HL-60 (cell line): Measurements from ENCODE around the gene RICTOR.

Experiments
- DNase-seq, 2 experiments: peaks; one replicate each; pipeline ENCODE4 v3.0.0-alpha.2; 2010 to 2020; ENCODE audit warnings: low read depth in 1 of 2, low spot score in 1 of 2
- H3K27ac ChIP-seq: fragments of 250-450 bp; sonication (Bioruptor Pico); replicated peaks from 2 replicates; pipeline ENCODE4 v1.5.1; 2020; ENCODE audit warnings: mild to moderate bottlenecking, moderate library complexity
- H3K27me3 ChIP-seq: fragments of 250-450 bp; sonication (Bioruptor Pico); 2 replicates; pipeline ENCODE4 v1.5.1; 2021; ENCODE audit warnings: mild to moderate bottlenecking, moderate library complexity; ENCODE audit not compliant: insufficient read depth, poor library complexity, severe bottlenecking
- H3K4me3 ChIP-seq: replicated peaks from 2 replicates; pipeline ENCODE4 v1.5.1; 2011; ENCODE audit warnings: mild to moderate bottlenecking, control low read depth, low read length; ENCODE audit not compliant: insufficient read depth
- CTCF ChIP-seq: IDR thresholded peaks from one replicate; pipeline ENCODE4 v1.5.1; 2011; ENCODE audit warnings: low read length, control low read depth, inconsistent platforms; ENCODE audit not compliant: insufficient read depth
- GABPA ChIP-seq: IDR thresholded peaks from 2 replicates; pipeline ENCODE4 v1.6.1; 2012; ENCODE audit warnings: low read depth
- POLR2AphosphoS5 ChIP-seq: IDR thresholded peaks from 2 replicates; pipeline ENCODE4 v1.6.1; 2012; ENCODE audit warnings: low read depth
- REST ChIP-seq: IDR thresholded peaks from 2 replicates; pipeline ENCODE4 v1.6.1; 2012; ENCODE audit warnings: low read depth; ENCODE audit not compliant: insufficient replicate concordance
- SPI1 ChIP-seq: IDR thresholded peaks from 2 replicates; pipeline ENCODE4 v1.6.1; 2012; ENCODE audit warnings: low read depth, mild to moderate bottlenecking, borderline replicate concordance

Gene RICTOR

DNA sequence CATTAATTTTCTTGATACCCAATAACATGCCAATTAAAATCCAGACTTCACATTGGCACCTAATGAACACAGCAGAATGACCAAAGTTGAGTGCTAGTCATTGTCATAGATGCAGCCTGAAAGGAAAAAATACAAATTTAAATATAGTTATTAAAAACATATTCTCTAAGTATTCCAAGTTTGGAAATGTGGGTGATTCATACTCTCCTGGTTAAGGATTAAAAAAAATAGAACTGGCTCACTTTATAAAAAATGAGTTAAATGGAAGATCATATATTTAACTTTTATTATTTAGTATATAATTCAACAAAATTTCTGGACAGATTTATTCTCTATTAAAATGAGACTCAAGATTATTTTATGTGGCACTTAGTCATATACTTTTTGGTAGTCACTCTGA is 33.2 kb upstream of the RICTOR start:
- no peak for TF ChIP-seq POLR2AphosphoS5
- TF ChIP-seq REST = no peak
- TF ChIP-seq SPI1 = no peak
- TF ChIP-seq GABPA = no peak
- TF ChIP-seq CTCF = no peak
- no peak for DNase-seq
- Histone ChIP-seq H3K27ac (no peak overlapping the region), H3K4me3 (no peak overlapping the region), H3K27me3 (no peaks in the 10 kb centered on the region)

DNA sequence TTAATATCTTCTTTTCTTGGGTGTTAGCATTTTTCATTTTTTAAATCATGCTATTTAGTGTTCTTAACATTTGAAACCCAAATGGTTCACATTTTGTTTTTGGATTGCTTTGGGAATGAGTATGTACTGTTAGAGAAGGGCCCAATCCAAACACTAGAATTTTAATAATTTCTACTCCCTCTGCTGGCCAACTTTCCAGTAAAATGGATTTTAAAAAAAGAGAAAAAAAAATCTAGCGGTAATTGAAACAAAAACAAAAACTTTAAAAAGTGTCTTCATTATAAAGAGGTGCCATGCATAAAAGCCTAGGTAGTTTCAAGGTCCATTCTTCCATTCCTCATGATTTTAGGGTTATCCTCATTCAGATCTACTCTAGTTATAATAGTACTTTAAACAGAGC is 32.1 kb upstream of the RICTOR start:
- TF ChIP-seq GABPA = no peak
- TF ChIP-seq POLR2AphosphoS5 = no peak
- no peak for TF ChIP-seq SPI1
- no peak for TF ChIP-seq CTCF
- TF ChIP-seq REST = no peak
- no peak for DNase-seq
- Histone ChIP-seq H3K27ac (no peak overlapping the region), H3K27me3 (no peaks in the 10 kb centered on the region), H3K4me3 (no peak overlapping the region)

DNA sequence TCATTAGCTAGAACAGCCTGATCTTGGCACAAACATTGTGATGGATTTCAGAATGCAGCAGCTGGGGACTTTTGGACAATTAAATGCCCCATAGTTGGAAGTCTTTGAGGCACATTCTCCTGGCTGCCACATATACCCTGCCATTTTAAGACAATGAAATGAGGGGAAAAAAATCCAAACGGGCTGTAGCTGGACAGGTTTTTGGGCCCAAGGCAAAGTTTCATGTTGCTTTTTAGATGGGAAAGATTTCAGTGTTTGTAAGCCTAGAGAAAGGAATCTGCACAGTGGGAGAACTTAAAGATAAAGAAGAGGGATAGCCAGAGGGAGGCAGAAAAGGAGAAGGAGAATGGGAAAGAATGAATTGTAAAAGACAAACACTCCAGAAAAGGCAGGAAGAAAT is 30.0 kb upstream of the RICTOR start:
- Histone ChIP-seq H3K27me3 (no peaks in the 10 kb centered on the region), H3K4me3 (no peak overlapping the region), H3K27ac (no peak overlapping the region)
- no peak for TF ChIP-seq REST
- no peak for TF ChIP-seq SPI1
- no peak for TF ChIP-seq CTCF
- no peak for TF ChIP-seq GABPA
- no peak for TF ChIP-seq POLR2AphosphoS5
- no peak for DNase-seq
